GM04503 (cell line): ENCODE measurements around the gene XIRP2.
A peak's percentile ranks its signal among the peaks of the same experiment; 100 is the strongest.

Source experiments
- DNase-seq: peaks from one replicate; pipeline ENCODE4 v3.0.0-alpha.2; 2012; ENCODE audit warnings: low read depth

The XIRP2 gene

GRCh38 chr2:167292430-167293171, 404.3 kb downstream of the XIRP2 start, which contains the start of gene B3GALT1:
TSS of gene B3GALT1 (plus strand) at chr2:167293001.
- DNase-seq, result peak; percentile 50

GRCh38 chr2:167293172-167293781, 405.0 kb downstream of the XIRP2 start:
- no peak for DNase-seq

- no peak for DNase-seq
Measured at GRCh38 chr2:167293943-167294775, 405.9 kb downstream of the XIRP2 start.

GRCh38 chr2:167294776-167295140, 406.5 kb downstream of the XIRP2 start:
- DNase-seq, result no peak

- DNase-seq, result no peak
Measured at GRCh38 chr2:167297292-167297691, 409.0 kb downstream of the XIRP2 start.

GRCh38 chr2:167298017-167298416, 409.7 kb downstream of the XIRP2 start:
- DNase-seq, result no peak
